ENCODE measurements around the gene APOL2.
A peak's percentile ranks its signal among the peaks of the same experiment; 100 is the strongest.
"Not testable (repeated sequence)": the region's sequence is repeated elsewhere in the genome, so short reads cannot be mapped to it uniquely, and the experiment has no call there.

APOL2 gene

GRCh38 chr22:36238373-36239149 lies 766 bp downstream of the APOL2 start:
- no peak for DNase-seq

- DNase-seq: peak; percentile 38
These were observed 1.6 kb downstream of the APOL2 start for GRCh38 chr22:36237462-36238372.

- no peak for DNase-seq
These were observed 2.7 kb downstream of the APOL2 start for GRCh38 chr22:36236388-36237319.

- no peak for DNase-seq
These were observed 3.7 kb downstream of the APOL2 start for GRCh38 chr22:36235585-36235984.

- no peak for DNase-seq
These were observed 4.4 kb downstream of the APOL2 start for GRCh38 chr22:36234919-36235318.

- no peak for DNase-seq
These were observed 5.1 kb downstream of the APOL2 start for GRCh38 chr22:36234213-36234612.

- no peak for DNase-seq
These were observed 5.5 kb downstream of the APOL2 start for GRCh38 chr22:36233796-36234195.

- DNase-seq: no peak
These were observed 6.5 kb downstream of the APOL2 start for GRCh38 chr22:36232715-36233401.

- DNase-seq: not testable (repeated sequence)
These were observed 8.3 kb downstream of the APOL2 start for GRCh38 chr22:36231051-36231450.

GRCh38 chr22:36229649-36230048 lies 9.7 kb downstream of the APOL2 start:
- not testable (repeated sequence) for DNase-seq

GRCh38 chr22:36228944-36229343 lies 10.4 kb downstream of the APOL2 start:
- DNase-seq: no peak

- DNase-seq: not testable (repeated sequence)
These were observed 11.0 kb downstream of the APOL2 start for GRCh38 chr22:36228369-36228768.

GRCh38 chr22:36227806-36228205 lies 11.5 kb downstream of the APOL2 start:
- no peak for DNase-seq

GRCh38 chr22:36227396-36227795 lies 11.9 kb downstream of the APOL2 start:
- no peak for DNase-seq

GRCh38 chr22:36226189-36226588 lies 13.1 kb downstream of the APOL2 start:
- DNase-seq: no peak

- DNase-seq: no peak
These were observed 13.9 kb downstream of the APOL2 start for GRCh38 chr22:36225333-36225922.

GRCh38 chr22:36224245-36224644 lies 15.1 kb downstream of the APOL2 start:
- no peak for DNase-seq

GRCh38 chr22:36223504-36223903 lies 15.8 kb downstream of the APOL2 start:
- no peak for DNase-seq

GRCh38 chr22:36222887-36223450 lies 16.4 kb downstream of the APOL2 start:
- DNase-seq: no peak

- peak; percentile 48 for DNase-seq
These were observed 17.3 kb downstream of the APOL2 start for GRCh38 chr22:36221799-36222751.

All from stimulated activated CD4-positive, alpha-beta T cell treated with anti-CD3 and anti-CD28 coated beads, Interleukin-4, amount 100 ng/mL, for 24 hours (primary cell).